Stimulated activated CD8-positive, alpha-beta memory T cell treated with anti-CD3 and anti-CD28 coated beads, Interleukin-7, amount 100 ng/mL, for 48 hours (primary cell): ENCODE data around the gene EBF3.

Experiments
- DNase-seq, 2 donors: peaks; one replicate each; pipeline ENCODE4 v3.0.0-alpha.2; 2020; ENCODE audit warnings: low read depth in 1 of 2; ENCODE audit errors: extremely low read depth in 1 of 2

The EBF3 gene

DNA sequence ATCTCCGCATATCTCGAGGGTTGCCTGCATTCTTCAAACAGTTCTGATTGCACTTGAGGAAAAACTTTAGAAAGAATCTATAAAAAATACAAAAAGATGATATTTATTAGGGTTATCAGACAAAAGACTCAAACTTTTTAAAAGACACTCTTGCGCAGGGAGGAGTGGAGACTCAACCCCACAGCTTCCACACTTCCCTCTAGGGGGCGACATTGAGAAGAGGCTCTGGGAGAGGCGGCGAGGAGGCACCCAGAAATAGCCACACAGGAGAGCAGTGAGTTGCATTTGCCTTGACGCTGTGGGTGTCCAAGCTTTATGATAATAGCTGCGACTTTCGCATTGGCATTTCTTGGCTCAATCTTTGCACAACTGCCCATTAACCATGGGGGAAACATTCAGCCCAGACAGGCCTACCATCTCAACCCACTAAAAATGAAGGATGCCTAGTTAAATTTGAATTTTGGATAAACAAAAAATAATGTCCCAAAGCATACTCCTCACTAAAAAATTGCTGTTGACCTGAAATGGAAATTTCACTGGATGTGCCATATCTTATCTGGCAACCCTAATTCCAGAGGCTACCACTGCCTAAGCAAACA is 86.2 kb downstream of the EBF3 start:
- DNase-seq = peak in 1 of 2 donors; percentile 5

DNA sequence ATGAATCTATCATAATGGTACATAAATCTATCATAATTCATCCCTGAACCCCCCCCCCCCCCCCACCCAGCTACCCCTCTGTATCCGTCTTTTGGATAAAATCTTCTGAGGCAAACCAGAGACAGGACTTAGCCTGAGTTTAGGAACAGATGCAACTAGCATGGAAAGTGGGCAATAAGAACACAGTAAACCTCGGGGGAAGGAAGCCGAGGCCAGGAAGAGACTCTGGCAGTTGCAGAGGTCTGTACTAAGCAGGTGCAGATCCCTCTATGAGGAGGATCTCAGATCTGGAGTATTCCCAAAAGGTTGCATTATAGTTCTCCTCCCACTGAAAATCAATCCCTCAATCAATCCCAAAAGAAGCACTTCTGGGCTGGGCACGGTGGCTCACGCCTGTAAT is 87.2 kb downstream of the EBF3 start:
- no peak for DNase-seq

DNA sequence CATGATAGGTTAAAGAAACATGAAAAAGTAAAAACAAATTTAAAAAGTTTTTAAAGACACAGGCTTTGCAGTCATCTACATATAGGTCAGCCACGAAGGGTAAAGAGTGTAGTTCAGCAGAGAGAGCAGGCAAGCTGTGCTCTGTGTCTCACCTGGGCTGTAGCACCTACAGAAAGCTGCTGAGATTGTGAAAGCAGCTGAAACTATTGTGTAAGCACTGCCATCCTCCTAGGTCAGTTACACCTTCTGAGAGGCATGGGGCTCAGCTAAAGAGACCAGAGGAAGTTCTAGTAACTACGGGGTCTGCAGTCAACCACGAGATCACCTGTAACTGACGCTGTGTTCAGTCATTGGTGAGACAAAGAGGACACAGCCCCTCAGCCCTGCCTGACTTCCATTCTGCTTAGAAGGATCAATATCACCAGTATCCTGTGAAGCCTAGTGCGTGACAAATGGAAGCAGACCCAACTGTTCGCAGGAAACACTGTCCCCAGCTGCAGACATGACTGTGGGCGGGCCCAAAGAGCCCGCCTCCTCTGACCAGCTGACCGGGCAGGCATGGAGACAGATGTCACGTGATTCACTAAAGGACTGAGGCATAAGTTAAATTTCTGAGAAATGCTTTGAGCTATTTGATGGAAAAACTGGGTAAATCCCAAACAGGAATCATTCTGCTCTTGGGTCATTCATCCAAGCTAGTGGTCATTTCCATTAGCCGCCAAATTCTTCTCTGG is 87.9 kb downstream of the EBF3 start:
- no peak for DNase-seq

DNA sequence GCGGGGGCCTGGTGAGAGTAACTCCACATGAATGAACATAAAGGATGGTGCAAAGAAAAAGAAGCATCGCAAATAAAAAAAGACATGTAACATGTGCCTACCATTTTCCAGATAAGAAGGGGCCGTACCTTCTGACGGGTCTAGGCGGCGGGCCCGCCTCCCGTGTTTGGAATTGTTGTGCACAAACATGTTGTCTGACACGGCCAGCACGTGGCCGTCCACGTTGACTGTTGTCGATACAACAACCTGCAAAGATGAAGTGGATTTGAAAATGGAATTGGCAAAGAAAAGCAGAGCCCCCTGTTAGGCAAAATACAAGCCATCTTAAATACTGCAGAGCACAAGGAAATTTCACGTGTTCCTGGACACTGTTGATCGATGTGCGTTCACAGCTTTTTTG is 90.7 kb downstream of the EBF3 start:
- no peak for DNase-seq

DNA sequence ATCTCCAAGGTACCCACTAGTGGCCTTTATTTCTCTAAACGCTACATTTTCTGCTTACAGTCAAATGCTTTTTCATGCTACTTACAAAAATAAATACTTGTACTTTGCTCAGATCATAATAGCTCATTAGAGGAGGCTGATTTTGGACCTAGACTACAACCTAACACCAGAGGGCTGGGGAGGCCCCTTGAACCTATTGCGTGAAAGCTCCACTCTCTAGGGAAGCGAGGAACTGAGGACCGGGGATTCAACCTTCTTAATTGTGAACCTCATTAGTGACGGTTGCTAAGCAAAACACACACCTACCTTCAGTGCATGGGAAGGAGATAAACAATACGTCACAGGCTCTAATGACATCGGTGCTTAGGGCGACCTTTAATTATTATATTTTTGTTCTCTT is 92.1 kb downstream of the EBF3 start:
- no peak for DNase-seq

DNA sequence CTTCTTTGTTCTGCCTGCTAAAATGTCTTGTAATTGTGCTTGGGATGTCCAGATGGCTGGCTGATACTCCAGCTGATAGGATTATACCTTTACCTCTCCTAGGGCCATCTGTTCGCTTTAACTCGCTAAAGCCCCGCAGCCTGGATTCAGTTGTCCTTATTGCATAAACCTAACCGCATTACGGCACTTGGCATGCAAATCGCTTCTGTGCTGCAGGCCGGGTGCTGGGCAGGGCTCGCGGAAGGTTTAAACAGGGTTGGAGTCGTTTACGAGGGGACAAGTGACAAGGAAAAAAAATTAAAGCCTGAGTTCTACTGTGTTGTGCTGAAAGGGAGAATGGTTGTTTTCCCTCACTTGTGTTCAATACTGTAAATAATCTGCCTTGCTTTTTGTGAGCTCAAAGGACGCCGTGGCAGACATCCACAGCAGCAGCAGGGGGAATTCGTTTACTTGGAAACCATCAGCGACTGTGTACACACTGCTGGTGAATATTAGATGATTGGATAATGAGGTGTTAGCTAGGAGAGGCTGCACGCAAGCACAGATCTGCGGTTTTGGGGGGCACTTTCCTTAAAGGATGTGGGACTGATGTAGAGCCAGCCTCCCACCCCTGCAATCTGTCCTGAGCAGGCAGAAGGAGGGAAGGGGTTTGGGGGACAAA is 93.0 kb downstream of the EBF3 start:
- DNase-seq = no peak

DNA sequence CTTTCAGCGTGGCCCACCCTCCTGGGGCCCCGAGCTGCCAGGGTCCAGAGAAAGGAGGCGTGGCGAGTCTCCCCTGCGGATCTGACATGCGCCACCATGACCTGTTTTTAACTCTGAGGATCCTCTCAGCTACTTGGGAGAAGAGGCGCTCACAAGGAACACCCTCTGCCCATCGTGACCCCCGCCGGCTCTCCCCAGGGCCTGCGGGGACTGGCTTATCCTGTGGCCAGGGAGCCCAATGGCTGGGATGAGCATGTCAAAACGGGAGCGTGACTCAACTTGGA is 93.7 kb downstream of the EBF3 start:
- no peak for DNase-seq

DNA sequence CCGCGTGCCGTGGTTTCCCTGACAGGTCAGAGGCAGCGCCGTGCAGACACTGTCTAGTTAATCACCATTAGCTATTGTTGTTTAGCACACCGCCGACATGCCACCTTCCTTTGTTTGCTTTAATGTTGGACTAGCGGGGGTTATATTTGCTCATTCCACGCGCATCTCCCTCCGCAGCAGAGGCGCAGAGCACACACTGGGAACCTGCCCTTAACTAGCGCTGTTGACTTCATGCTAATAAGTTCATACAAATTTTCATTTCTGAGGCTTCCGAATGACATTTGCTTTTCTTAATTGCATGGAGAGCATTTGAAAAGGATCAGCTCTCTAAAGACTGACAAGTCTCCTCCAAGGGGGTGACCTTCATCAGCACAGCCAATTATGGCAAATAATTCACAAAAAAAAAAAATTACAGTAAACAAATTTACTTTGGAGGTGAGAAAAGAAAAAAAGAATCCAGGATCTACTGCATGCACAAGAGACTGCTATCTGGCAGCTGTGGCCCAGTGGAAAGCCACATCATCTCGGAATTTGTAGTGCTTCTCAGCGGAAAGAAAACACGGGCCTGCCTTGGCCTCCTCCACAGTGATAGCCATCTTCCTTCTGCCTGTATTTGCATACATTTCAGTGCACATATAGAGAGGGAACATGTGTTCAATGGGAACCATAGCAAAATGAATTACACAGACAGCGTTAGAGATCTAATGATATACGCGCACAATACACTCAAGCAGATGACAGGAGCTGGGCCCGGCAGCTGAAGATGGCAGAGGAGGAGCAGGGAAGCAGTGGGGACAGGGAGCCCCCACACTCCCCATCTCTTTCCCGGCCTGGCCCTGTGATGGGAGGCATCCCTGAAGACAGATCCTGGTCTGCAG is 94.2 kb downstream of the EBF3 start:
- no peak for DNase-seq

DNA sequence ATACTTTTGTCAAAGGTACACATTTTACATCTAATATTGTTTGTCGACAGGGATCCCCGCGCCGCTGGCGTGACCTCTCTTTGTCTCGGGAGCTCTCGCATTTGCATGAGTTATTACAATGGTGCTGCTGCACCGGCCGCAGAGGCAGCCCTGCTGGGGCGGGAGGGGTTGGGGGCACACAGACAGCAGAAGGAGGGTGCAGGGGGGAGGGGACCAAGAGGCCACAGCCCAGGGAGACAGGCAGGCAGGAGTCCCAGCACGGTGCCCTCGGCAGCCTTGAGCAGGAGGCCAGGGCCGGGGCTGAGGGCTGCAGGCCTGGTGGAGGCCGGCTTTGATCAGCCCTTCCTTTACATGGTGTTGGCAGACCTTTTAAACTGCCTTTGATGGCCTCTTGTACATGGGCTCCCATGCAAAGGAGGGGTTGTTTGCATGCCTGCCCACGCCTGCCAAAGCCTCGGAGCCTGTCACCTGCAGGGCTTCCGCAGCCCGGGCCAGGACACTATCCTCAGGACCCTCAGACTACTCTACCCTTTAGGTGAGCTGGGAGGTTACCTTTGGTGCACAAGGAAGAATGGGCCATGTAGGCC is 95.5 kb downstream of the EBF3 start:
- no peak for DNase-seq

DNA sequence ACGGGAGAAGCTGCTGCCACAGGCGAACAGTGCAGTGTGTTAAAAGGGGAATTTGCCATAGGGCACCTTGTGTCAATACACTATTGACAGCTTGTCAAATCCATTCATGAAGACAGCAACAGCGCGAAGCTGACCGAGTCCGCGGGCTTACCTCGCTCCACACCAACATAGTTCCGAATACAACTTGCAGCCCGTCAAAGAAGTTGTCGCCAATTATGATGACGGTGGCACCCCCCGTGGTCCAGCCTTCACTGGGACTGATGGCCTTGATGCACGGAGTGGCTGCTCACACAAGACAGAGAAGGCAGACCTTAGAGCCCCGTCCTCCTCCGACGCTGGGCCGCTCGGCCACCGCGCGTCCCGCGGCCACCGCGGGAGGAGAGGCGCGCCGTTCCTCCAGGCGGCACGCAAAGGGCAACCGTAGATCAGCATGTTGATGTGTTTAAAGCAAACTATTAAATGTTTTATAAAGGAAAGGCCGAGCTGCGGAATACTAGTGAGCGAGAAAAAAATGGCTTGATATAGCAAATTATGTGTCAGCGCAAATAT is 96.4 kb downstream of the EBF3 start:
- DNase-seq = no peak

DNA sequence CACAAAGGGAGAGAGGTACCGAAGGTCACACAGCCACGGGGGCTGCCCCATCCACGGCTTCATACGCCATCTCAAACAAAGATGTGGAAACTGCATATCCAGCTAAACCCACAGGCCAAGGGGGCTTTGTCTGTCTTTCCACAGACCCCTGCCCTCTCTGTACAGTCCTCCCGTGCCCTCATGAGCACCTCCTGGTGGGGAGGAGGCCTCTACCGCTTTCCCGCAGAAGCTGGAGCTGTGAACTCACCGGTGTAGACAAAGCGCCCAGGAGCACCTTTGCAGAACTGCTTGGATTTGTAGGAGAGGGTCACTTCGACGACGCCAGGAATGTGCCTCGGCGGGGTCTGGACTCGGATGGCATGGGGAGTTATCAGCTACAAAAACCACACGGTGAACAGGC is 97.2 kb downstream of the EBF3 start:
- DNase-seq = no peak

DNA sequence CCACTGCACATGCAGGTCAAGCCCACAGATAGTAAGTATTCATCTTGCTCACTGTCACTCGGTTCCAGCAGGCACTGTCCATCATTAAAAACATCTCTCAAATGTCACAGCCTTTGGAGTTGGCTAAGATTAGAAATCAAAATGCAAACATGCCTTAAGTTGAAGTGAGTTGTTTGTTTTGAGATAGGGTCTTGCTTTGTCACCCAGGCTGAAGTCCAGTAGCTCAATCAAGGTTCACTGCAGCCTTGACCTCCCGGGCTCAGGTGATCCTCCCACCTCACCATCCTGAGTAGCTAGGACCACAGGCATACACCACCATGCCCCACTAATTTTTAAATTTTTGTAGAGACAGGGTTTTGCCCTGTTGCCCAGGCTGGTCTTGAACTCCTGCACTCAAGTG is 98.1 kb downstream of the EBF3 start:
- DNase-seq = no peak

DNA sequence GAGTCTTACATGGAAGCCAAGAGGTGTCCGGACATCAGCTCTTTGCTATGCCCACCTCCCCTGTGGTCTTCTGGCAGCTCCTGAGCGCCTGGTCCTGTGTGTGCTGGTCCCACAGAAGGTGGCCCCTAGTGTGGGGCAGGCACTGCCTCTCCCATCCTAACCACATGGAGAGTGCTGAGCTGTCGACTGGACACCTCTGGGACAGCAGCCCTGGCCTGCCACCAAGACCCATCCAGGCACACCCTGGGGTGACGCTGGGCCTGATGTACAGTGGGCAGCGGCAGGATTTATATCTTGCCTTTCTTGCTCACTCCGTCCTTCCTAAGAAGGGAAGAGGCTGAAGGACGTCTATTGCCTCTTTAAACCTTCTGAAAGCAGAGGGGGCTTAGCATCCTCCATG is 98.7 kb downstream of the EBF3 start:
- no peak for DNase-seq

DNA sequence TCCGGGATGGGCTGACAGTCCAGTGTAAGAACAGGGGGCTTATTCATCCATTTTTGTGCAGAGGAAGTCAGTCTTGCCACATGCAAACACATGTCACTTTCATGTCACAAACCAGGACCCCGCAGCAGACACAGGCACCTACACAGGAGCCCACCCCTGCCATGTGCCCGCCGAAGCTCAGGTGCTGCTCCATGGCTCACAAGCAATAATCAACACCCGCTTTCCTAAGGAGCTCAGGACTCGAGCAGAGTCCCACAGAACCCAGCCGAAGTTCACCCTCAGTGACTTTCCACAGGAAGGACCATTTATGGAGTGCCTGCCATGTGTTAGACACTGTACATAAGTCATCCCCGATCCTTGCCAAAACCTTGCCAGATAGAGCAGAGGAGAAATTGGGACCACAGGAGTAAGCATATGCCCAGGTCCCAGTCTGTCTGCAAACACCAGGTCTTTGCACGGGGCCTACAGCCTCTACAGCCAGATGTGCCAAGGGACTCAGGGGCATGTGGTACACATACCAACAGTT is 99.4 kb downstream of the EBF3 start:
- no peak for DNase-seq

DNA sequence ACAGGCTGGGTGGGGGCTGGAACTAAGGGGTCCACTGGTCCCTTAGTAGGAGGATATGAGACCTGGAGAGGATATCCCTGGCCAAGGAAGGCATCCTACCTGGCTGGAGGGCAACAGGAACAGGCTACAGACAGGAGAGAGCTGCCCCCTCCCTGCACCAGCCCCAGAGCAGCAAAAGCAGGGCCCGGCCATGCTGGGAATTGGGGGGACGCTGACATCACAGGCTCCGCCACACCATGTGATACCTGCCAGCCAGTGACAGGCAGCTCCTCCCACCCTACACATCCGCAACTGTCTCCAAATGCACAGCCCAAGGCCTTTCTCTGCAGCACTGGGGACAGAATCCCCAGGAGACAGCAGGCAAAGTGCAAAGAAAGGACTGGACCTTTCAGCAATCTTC is 100.0 kb downstream of the EBF3 start:
- DNase-seq = no peak

DNA sequence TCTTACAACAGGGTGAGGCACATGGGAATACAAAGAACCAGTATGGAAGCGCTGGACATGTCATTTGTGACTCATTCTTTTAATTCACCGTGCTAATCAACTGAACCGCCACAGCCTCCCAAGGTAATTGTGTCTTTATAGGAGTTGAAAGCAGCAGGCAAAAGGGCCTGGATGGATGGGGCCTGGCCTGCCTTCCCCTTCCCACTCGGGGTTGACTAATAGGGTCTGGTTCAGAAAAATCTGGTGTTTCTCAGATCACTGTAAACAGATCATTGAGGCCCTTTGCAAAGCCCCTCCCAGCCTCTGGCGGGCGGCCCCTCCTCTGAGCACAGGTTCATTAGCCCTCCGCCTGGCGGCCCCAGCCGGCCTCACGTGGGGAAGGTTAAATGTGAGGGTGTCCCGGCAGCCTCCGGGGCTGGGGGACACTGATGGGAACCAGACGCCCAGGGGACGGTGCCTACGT is 100.8 kb downstream of the EBF3 start:
- no peak for DNase-seq

DNA sequence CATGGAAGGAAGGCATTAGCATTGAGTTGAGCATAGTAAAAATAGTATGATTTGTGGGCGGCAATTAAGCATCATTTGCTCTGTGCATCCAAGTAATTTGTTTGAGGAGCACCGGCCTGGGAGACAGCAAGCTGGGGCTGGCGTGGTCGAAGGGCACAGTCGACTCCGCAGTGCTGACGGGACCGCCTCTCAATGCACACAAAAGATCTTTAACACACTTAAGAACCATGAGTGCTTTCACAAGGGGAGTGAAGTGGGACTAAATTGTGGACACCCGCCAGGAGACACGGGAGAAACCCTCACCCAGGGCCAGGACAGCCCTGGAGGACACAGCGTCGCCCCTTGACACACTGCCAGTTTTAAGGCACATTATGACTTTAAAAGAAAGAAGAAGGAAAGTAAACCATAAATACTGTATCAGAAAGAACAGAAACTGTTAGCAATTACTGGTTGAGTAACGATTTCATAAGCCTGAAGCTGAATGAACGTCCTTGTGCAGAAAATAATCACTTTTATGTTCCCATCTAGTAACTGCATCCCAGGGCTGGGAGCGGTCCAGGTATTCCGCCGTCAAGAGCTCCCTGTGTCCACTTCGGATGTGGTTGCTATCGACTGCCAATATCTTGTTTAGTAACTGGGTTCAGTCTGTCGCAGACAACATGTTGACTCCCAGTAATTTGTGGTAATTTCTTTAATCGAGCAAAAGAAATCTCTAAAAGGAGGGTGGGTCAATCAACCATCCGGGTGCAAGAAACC is 102.1 kb downstream of the EBF3 start:
- no peak for DNase-seq

DNA sequence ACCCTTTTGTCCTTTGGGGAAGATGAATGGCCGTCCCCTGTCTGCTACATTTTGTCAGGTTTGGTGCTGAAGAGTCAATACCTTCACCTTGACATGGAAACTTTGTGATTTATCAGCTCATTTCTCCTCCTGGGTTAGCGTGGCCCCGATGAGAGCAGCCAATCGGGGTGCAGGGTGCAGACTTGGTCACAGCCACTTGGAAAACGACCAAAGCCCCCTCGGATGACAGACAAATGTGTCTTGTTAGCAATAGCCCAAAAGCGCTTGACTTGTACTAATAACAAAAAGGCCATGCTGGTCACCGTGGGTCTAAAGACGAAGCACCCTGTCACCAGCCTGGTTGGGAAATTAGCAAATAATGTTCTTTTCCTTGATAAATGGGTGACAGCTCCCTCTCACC is 103.7 kb downstream of the EBF3 start:
- DNase-seq = no peak

DNA sequence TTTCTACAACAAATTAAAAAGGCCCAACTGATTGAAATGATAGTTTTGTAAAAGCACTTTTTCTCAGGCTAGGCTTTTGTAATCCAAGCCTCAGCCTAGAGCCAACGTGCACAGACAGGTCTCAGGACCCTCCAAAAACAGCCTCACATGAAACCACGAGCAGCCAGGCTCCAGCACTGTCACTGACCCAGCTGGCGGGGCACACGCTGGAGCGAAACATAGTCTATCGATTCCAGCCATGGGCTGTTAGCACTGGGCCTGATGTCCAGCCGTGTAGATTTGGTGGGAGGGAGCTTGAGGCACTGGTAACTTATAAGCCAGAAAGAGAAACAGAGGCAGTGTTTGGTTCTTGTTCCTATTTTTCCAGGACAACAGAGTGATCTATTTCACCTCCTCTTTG is 104.5 kb downstream of the EBF3 start:
- DNase-seq = no peak
